Activated CD4-positive, alpha-beta T cell treated with anti-CD3 and anti-CD28 coated beads, Interleukin-2, amount 50 U/mL, for 1 hour (primary cell): Measurements from ENCODE around the gene MAGI2.

Experiments
- DNase-seq: peaks from one replicate; pipeline ENCODE4 v3.0.0-alpha.2; 2020

Gene MAGI2

DNA sequence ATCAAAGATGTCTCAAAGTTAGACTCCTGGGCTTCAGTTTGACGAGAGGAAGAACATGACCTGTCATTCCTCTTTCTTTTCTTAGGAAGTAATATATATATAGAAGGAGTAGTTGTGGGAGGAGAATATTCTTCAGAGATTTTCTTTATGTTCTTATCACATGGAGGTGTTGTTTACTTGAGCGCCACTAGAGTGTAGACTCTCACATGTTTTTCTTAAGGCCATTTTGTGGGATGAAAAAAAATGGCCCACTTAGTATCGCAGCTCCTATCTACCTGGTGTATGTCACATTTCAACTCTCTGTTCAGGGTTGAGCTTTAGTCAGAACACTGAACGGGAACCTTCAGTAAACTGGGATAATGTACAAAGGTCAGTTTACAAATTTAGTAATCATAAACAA, 1009.7 kb downstream of the MAGI2 start:
- DNase-seq: no peak

- no peak for DNase-seq
Measured at GRCh38 chr7:78441737-78442136, 1011.7 kb downstream of the MAGI2 start.

DNA sequence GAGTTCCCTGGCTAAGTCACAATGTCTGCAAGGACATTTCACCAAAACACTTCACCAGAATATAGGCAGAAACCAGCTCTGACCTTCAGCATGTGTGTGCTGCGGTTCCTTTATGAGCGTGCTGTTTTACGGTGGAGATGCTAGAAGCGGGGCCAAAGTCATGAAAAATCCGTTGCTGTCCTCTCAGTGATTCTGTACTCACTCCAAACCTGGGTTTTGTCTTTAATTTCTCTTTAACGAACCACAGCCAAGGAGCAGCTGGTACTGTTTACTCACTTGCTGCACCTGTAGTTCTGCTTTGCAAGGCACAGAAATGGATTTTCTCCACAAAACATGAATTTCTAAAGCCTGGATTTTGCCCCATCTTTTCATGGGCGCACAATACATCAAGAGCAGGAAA, 1015.0 kb downstream of the MAGI2 start:
- no peak for DNase-seq

DNA sequence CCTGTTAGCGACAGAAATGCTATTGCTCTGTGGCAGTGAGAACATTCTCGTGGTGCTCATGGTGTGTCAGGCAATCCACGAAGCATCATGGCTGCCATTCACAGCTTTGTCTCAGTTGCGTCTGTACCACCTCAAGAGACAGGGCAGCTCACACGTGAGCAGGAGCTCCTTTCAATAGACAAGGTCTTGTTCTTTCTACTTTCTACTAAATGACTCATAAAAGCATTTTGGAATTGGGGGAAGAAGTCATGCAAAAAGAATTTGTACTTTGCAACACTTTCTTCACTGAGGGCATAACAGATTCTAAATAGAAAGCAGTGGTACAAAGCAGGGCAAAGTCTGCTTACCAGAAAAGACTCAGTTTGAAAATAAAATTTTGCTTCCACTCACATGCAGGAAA, 1016.3 kb downstream of the MAGI2 start:
- DNase-seq: no peak

- no peak for DNase-seq
Measured at GRCh38 chr7:78435355-78435754, 1018.1 kb downstream of the MAGI2 start.

DNA sequence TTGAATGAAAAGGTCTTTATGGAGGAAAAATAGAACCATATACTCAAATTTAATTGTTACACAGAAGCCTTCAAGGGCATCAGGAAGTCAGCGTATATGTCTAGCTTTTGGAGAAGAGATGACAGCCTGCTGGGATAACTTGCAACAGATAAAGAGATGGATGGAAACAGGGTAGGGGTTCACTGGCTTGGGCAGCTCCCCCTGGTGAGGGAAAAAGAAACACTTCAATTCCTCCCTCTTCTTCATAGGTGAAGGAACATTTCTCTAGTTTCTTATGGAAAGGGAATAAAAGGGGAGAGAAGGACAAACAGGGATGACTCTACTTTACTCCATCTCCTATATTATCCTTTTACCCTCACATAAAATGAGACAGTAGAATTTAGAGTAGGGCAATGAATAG, 1019.2 kb downstream of the MAGI2 start:
- no peak for DNase-seq

GRCh38 chr7:78433421-78433820, 1020.0 kb downstream of the MAGI2 start:
- DNase-seq: no peak

DNA sequence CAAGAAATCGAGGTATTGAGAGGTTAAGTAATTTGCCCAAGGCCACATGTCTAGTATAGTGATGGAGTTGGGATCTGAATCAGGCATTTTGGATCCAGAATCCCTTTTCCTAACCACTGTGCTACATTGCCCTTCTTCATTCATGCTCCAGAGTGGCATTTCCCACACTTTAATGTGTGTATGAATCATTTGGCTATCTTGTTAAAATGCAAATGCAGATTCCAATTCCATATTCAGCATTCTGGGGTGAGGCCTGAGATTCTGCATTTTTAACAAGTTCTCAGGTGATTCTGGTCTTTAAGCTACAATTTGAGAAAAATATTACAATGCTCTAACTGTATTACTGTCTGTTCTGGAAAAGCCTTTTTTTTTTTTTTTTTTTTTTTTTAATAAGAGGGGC, 1023.6 kb downstream of the MAGI2 start:
- no peak for DNase-seq

DNA sequence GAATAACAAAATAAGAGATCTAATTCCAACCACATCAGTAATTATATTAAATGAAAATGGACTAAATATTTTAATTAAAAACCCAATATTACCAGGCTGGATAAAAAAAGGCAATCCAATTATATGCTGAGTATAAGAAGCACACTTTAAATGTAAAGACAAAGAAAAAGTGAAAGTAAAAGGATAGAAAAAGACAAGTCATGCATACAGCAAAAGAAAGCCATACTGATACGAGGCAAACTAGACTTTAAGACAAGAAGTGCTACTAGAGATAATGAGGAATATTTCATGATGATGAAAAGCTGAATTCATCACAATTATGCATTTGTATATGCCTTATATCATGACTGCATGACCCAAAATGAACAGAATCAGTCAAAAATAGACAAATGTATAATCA, 1026.3 kb downstream of the MAGI2 start:
- DNase-seq: no peak

GRCh38 chr7:78420001-78420400, 1033.5 kb downstream of the MAGI2 start:
- no peak for DNase-seq

DNA sequence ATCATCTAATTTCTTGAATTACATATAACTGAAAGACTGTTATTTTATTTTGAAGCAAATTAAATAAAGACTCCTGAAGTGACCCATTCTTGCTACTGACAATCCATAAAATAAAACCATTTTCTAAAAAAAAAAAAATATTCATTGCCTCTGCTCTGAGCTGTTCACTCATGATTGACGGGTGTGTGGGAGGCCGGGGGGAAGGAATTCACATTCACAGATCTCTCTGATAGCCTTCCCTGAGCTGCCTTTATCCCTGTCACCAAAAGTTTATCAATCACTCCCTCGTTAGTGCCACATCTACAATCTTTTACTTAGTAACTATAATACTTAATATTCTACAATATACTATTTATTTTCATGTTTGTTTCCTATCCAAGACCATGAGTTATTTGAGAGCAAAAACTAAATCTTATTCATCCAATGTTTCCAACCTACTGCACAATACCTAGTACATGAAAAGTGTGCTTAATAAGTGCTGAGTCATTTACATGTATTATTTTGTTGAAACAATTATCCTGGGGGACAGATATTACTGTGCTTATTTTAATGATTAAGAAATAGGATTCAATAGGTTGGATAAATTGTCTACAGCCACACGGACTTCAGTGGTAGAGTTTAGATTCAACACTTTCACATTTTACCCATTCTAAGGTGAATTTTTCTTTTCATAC, 1036.2 kb downstream of the MAGI2 start:
- no peak for DNase-seq

GRCh38 chr7:78413568-78413967, 1039.9 kb downstream of the MAGI2 start:
- no peak for DNase-seq

DNA sequence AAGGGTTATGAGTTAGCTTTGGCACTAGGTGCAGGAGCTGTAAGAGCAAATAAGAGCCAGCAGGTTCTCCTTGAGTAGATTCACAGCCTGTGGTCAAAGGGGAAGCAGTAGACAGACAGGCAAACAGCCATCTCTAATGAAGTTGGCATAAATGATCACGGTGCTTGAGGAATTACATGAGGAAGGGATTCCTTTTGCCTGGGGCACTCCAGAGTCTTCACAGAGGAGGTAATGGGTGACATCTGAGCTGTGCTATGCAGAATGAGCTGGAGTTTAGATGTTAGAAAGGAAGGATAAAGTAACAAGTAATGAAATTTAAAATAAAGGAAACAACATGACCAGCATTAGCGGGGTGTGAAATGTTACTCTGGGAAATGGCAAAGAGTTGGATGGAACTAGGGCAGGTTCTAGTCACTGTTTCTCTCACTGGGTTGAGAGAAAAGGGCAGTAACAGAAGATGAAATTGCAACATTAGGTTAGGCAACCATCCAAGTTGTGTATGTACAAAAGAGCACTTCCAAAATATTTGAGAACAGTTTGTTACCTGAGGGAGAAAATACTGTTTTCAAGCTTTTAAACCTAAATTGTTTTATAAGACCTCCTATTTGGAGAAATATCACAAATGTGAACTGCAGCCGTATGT, 1041.1 kb downstream of the MAGI2 start:
- DNase-seq: no peak

GRCh38 chr7:78407031-78407430, 1046.4 kb downstream of the MAGI2 start:
- no peak for DNase-seq

DNA sequence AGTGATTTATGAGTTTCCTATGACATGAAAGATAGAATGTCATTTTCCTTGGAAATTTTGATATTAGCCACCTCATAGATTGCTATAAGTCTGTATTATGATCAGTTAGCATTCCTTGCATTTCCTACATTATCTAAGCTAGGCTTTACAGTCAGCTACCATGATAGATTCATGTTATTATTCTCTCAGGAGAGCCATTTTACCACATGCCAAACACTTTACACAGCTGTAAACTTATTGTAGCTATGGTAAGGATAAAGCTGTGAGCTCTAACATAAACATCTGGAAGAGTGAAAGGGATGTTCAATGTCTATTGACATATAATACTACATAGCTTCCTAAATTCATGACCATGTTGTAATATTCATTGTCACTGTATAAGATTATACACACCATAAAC, 1046.9 kb downstream of the MAGI2 start:
- no peak for DNase-seq

GRCh38 chr7:78402096-78402495, 1051.4 kb downstream of the MAGI2 start:
- no peak for DNase-seq

GRCh38 chr7:78400038-78400437, 1053.4 kb downstream of the MAGI2 start:
- DNase-seq: no peak

GRCh38 chr7:78399033-78399769, 1054.3 kb downstream of the MAGI2 start:
- no peak for DNase-seq

GRCh38 chr7:78398576-78398975, 1054.9 kb downstream of the MAGI2 start:
- no peak for DNase-seq

DNA sequence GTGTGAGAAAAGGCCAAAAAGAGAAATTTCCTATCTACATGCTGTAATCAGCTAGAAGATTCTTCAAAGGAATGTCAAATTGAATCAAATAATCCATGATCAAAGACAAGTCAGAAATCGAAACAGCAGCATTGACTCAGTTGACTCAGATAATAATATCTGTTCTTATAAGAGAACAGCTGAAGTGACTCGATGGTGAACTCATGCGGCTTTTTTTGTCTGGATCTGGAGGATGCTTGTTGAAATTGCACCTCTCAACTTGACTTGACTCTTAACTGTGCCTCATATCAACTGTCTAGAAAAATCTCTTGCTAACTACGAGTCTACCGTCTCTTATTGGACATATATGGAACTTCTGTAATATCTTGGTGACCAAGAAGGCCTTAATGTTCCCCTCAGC, 1055.4 kb downstream of the MAGI2 start:
- DNase-seq: no peak

GRCh38 chr7:78396210-78396609, 1057.3 kb downstream of the MAGI2 start:
- no peak for DNase-seq

DNA sequence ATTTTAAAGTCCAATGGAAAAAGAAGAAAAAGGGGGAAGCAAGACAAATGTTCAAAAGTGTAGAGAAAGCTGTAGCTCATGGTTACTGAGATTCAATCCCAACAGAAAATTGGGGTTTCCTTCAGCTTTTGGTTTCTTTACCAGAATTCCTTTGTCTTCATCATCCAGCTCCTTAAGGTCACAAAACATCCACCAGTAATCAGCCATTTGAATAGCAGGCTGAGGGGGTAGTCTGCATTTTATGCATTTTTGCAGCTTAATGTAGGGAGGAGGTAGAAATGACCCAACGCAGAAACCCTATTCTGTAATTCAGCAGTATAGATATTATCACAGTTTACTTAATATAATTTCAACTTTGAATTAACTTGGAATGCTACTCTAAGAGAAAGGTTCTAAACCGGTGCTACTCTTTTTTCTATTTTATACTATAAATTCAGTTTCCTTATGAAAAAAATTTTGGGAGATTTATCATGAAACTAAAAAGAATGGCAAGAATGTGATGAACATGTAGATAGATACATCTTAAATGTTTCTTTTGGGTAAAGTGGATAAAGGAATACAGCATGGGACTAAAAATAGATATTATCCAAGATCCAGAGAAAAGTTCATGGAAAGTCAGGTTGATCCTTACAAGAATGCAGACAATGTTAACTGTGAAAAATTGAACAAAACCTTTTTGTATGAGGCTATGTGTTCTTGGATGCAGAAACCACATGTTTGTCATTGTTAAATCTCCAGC, 1058.0 kb downstream of the MAGI2 start:
- DNase-seq: no peak

DNA sequence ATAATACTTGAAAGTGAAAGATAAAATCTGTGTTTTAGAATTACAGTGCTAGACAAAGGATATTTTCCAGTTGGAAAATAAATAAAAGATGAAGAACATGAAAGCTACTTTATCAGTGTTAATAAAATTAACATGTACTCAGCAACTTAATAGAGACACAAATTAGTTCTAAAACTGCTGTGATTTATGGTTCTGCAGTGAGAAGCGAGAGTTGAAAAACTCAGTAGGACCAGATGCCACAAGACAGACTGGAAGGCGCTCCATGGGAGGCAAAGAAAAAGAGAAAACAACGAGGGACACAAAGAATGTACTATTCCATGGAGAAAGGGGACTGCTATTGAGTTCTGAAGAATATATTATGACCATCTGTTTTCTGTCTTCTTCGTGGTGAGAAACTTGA, 1064.4 kb downstream of the MAGI2 start:
- no peak for DNase-seq

DNA sequence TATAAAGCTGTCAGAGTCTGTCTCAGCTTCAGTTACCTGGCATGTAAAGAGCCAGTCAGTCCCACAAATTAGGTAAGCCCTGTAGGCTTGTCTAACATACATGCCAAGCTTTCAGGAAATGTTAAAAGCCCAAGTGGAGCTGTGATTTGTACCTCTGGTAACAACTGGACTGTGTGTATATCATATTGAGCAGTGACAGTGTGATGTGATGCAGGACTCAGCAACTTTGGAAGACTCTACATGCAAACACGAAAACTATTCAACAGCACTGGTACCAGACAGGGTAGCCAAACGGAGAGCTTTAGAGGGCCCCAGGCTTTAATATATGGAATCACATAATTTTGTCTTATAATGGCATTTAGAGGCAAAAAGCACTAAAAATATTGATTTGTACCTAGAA, 1066.9 kb downstream of the MAGI2 start:
- no peak for DNase-seq
